SU-DHL-6 (cell line): ENCODE measurements around the gene CPT1B.

Experiments used
- H2AFZ ChIP-seq: fragments of 200-600 bp; sonication (generic); 2 replicates; pipeline ENCODE4 v1.6.1; 2014; ENCODE audit warnings: low read depth, mild to moderate bottlenecking, moderate library complexity, mixed read lengths, antibody characterized with exemption, low read length; ENCODE audit not compliant: severe bottlenecking
- H3F3A ChIP-seq: fragments of 200-600 bp; shearing (Covaris generic); 2 replicates; pipeline ENCODE4 v1.6.0; 2016; ENCODE audit warnings: antibody characterized with exemption, mild to moderate bottlenecking; ENCODE audit not compliant: insufficient read depth
- H3K27ac ChIP-seq: fragments of 200-600 bp; sonication (generic); 2 replicates; pipeline ENCODE4 v1.5.1; 2016; ENCODE audit warnings: low read depth, mild to moderate bottlenecking, low read length, moderate library complexity, mixed read lengths
- H3K27me3 ChIP-seq: fragments of 200-600 bp; sonication (generic), shearing (Covaris generic); 2 replicates; pipeline ENCODE4 v1.6.0; 2014; ENCODE audit warnings: mild to moderate bottlenecking, low read length
- H3K36me3 ChIP-seq: fragments of 200-600 bp; sonication (generic); 2 replicates; pipeline ENCODE4 v1.6.1; 2014; ENCODE audit warnings: mild to moderate bottlenecking, low read length, mixed read lengths
- H3K4me2 ChIP-seq: fragments of 300-600, 200-600 bp; shearing (Covaris generic), sonication (generic); 2 replicates; pipeline ENCODE4 v1.6.0; 2014; ENCODE audit warnings: low read length, low read depth, mild to moderate bottlenecking; ENCODE audit not compliant: poor library complexity, severe bottlenecking
- H3K4me3 ChIP-seq: fragments of 200-600 bp; sonication (generic); 2 replicates; pipeline ENCODE4 v1.5.1; 2014; ENCODE audit warnings: antibody characterized with exemption, low read length, mild to moderate bottlenecking, mixed read lengths; ENCODE audit not compliant: insufficient read depth, poor library complexity, severe bottlenecking
- H3K79me2 ChIP-seq: fragments of 200-600 bp; sonication (generic); 2 replicates; pipeline ENCODE4 v1.6.1; 2014; ENCODE audit warnings: mild to moderate bottlenecking, low read length, moderate library complexity; ENCODE audit not compliant: insufficient read depth
- H3K9ac ChIP-seq: fragments of 200-600 bp; sonication (generic); 2 replicates; pipeline ENCODE4 v1.7.0; 2014; ENCODE audit warnings: mild to moderate bottlenecking, low read length
- H3K9me2 ChIP-seq: fragments of 200-600 bp; sonication (generic); replicated peaks from 2 replicates; pipeline ENCODE4 v1.6.1; 2014; ENCODE audit warnings: low read length; ENCODE audit not compliant: insufficient read depth
- H3K9me3 ChIP-seq: fragments of 200-600 bp; sonication (generic); 2 replicates; pipeline ENCODE4 v1.6.1; 2014; ENCODE audit warnings: low read length, mixed read lengths; ENCODE audit not compliant: insufficient read depth
- H4K20me1 ChIP-seq: fragments of 200-600 bp; sonication (generic); 2 replicates; pipeline ENCODE4 v1.6.1; 2014; ENCODE audit warnings: low read depth, mild to moderate bottlenecking, antibody characterized with exemption, low read length, moderate library complexity, mixed read lengths
- CTCF ChIP-seq: fragments of 200-600 bp; sonication (generic); IDR thresholded peaks from one replicate; pipeline ENCODE4 v1.5.1; 2017; ENCODE audit warnings: antibody characterized with exemption, mild to moderate bottlenecking, low read length, moderate library complexity; ENCODE audit not compliant: insufficient read depth, poor library complexity, severe bottlenecking
- EZH2phosphoT487 ChIP-seq: fragments of 200-600 bp; sonication (generic), shearing (Covaris generic); conservative IDR thresholded peaks from 2 replicates; pipeline ENCODE4 v1.6.1; 2018; ENCODE audit warnings: mild to moderate bottlenecking, antibody characterized with exemption, low read length, moderate library complexity, mixed read lengths

Gene CPT1B

DNA sequence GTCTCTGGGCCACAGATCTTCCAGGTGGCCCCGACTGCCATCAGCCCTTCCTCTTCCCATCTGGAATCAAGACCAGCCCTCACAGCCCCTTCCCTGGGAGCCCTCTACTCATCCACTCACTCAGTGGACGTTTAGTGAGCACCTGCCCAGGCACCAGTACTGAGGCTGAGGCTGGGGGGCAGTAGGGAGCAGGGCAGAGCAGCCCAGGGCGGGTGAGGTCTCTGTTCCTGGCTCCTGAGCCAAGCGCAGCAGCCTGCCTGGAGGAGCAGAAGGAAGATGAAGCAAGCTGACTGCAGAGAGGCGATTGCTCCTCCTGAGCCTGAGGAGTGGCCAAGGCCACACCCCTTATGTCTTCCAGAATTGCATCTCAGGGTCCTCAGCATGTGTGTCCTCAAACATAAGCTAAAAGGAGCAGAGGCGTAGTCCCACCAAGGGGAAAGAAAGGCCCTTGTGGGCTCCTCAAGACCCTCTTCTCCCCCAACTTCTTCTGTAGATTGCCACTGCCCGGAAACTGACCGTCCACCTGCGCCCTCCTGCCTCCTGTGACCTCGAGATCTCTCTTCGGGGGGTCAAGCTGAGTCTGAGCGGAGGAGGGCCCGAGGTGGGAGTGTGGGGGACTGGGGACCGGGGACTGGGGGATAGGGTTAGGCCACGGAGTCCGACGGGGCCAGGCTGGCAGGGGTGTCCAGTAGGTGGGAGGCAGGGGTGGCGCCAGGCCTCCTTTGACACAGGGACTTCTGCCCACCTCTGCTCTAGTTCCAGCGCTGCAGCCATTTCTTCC lies 28.1 kb upstream of the CPT1B start:
- Histone ChIP-seq H4K20me1 (no peaks in the 10 kb centered on the region), H3K36me3 (no peaks in the 10 kb centered on the region), H3K27ac (no peak overlapping the region), H2AFZ (no peak overlapping the region), H3K9ac (no peak overlapping the region), H3K4me2 (no peak overlapping the region), H3K9me3 (no peaks in the 10 kb centered on the region), H3K9me2 (no peaks in the 10 kb centered on the region), H3F3A (no peaks in the 10 kb centered on the region), H3K4me3 (no peak overlapping the region), H3K27me3 (no peaks in the 10 kb centered on the region), H3K79me2 (no peaks in the 10 kb centered on the region)
- TF ChIP-seq CTCF (no peak), EZH2phosphoT487 (no peak)

- no peaks in the 10 kb centered on the region for H3K27me3 ChIP-seq
- H3F3A ChIP-seq: no peaks in the 10 kb centered on the region
- TF ChIP-seq CTCF (no peak), EZH2phosphoT487 (no peak)
- H4K20me1 ChIP-seq: no peaks in the 10 kb centered on the region
- H2AFZ ChIP-seq: no peak overlapping the region
- H3K9me3 ChIP-seq: no peaks in the 10 kb centered on the region
- no peaks in the 10 kb centered on the region for H3K36me3 ChIP-seq
- H3K27ac ChIP-seq: no peak overlapping the region
- H3K9me2 ChIP-seq: no peaks in the 10 kb centered on the region
- H3K4me3 ChIP-seq: no peak overlapping the region
- no peaks in the 10 kb centered on the region for H3K79me2 ChIP-seq
- no peak overlapping the region for H3K4me2 ChIP-seq
- H3K9ac ChIP-seq: no peak overlapping the region
Measured at GRCh38 chr22:50605613-50606074, 27.4 kb upstream of the CPT1B start.

- no peak overlapping the region for H3K4me3 ChIP-seq
- H3K9me3 ChIP-seq: no peaks in the 10 kb centered on the region
- H4K20me1 ChIP-seq: no peaks in the 10 kb centered on the region
- no peak overlapping the region for H3K9ac ChIP-seq
- H3K4me2 ChIP-seq: no peak overlapping the region
- H2AFZ ChIP-seq: no peak overlapping the region
- H3K27ac ChIP-seq: no peak overlapping the region
- no peaks in the 10 kb centered on the region for H3K27me3 ChIP-seq
- no peaks in the 10 kb centered on the region for H3K79me2 ChIP-seq
- H3K9me2 ChIP-seq: no peaks in the 10 kb centered on the region
- no peaks in the 10 kb centered on the region for H3F3A ChIP-seq
- TF ChIP-seq EZH2phosphoT487: no peak
- TF ChIP-seq CTCF: no peak
- no peaks in the 10 kb centered on the region for H3K36me3 ChIP-seq
Measured at GRCh38 chr22:50605002-50605612, 26.9 kb upstream of the CPT1B start.
